Ammon's horn (tissue), 1 donor: ENCODE results near the gene CLDN7.
A peak's percentile ranks its signal among the peaks of the same experiment; 100 is the strongest.

ENCODE experiments used
- DNase-seq: peaks from one replicate; pipeline ENCODE4 v3.0.0-alpha.2; 2016; ENCODE audit warnings: low spot score

CLDN7 gene

GRCh38 chr17:7262192-7262934, at the start of gene CLDN7:
TSS of gene CLDN7 (minus strand) at chr17:7262478. CDS start at chr17:7262043, 435 bp downstream.
- no peak for DNase-seq

- DNase-seq = no peak
These were observed 48.9 kb upstream of the CLDN7 start for GRCh38 chr17:7311110-7311705.

GRCh38 chr17:7309628-7310027, 47.4 kb upstream of the CLDN7 start:
- no peak for DNase-seq

- DNase-seq = peak; percentile 56
These were observed 46.6 kb upstream of the CLDN7 start for GRCh38 chr17:7308625-7309433.

- peak; percentile 30 for DNase-seq
These were observed 45.7 kb upstream of the CLDN7 start for GRCh38 chr17:7307686-7308624.

GRCh38 chr17:7306911-7307685, 44.8 kb upstream of the CLDN7 start, which contains the start of gene EIF5A:
TSS of gene EIF5A (plus strand) at chr17:7307628. CDS start at chr17:7309636, 2,008 bp downstream.
- peak; percentile 99 for DNase-seq

- DNase-seq = no peak
These were observed 41.9 kb upstream of the CLDN7 start for GRCh38 chr17:7304179-7304578.

GRCh38 chr17:7296189-7296861, 34.0 kb upstream of the CLDN7 start:
- DNase-seq = peak; percentile 83

- no peak for DNase-seq
These were observed 33.2 kb upstream of the CLDN7 start for GRCh38 chr17:7295230-7296180.

GRCh38 chr17:7294614-7295153, 32.4 kb upstream of the CLDN7 start, which contains the start of gene YBX2:
TSS of gene YBX2 (minus strand) at chr17:7294639. CDS start at chr17:7294500, 139 bp downstream.
- peak; percentile 30 for DNase-seq

- DNase-seq = no peak
These were observed 31.7 kb upstream of the CLDN7 start for GRCh38 chr17:7293816-7294613.

- DNase-seq = no peak
These were observed 30.9 kb upstream of the CLDN7 start for GRCh38 chr17:7293159-7293558.

- no peak for DNase-seq
These were observed 30.5 kb upstream of the CLDN7 start for GRCh38 chr17:7292729-7293128.

GRCh38 chr17:7292194-7292593, 29.9 kb upstream of the CLDN7 start:
- DNase-seq = no peak

- DNase-seq = no peak
These were observed 28.4 kb upstream of the CLDN7 start for GRCh38 chr17:7290685-7291084.

GRCh38 chr17:7290166-7290565, 27.9 kb upstream of the CLDN7 start:
- no peak for DNase-seq

- no peak for DNase-seq
These were observed 27.2 kb upstream of the CLDN7 start for GRCh38 chr17:7289256-7290032.
